GM10266 (cell line): Measurements from ENCODE around the gene IL10.
"Not testable (repeated sequence)": the region's sequence is repeated elsewhere in the genome, so short reads cannot be mapped to it uniquely, and the experiment has no call there.

ENCODE experiments used
- DNase-seq: peaks from one replicate; pipeline ENCODE4 v3.0.0; 2012; ENCODE audit errors: extremely low spot score
- TF ChIP-seq, protein P1 (sequence below): IDR thresholded peaks from 2 replicates; pipeline ENCODE4 v1.5.1; 2012; ENCODE audit warnings: mild to moderate bottlenecking, low read depth; ENCODE audit not compliant: control insufficient read depth, insufficient read depth; ENCODE audit errors: missing control alignments

Gene IL10

GRCh38 chr1:206785182-206785765 is 13.0 kb upstream of the IL10 start:
- DNase-seq = no peak
- TF ChIP-seq, protein P1, sequence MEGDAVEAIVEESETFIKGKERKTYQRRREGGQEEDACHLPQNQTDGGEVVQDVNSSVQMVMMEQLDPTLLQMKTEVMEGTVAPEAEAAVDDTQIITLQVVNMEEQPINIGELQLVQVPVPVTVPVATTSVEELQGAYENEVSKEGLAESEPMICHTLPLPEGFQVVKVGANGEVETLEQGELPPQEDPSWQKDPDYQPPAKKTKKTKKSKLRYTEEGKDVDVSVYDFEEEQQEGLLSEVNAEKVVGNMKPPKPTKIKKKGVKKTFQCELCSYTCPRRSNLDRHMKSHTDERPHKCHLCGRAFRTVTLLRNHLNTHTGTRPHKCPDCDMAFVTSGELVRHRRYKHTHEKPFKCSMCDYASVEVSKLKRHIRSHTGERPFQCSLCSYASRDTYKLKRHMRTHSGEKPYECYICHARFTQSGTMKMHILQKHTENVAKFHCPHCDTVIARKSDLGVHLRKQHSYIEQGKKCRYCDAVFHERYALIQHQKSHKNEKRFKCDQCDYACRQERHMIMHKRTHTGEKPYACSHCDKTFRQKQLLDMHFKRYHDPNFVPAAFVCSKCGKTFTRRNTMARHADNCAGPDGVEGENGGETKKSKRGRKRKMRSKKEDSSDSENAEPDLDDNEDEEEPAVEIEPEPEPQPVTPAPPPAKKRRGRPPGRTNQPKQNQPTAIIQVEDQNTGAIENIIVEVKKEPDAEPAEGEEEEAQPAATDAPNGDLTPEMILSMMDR = no peak

GRCh38 chr1:206784471-206784903 is 12.2 kb upstream of the IL10 start:
- DNase-seq = peak; percentile 56

GRCh38 chr1:206783506-206783905 is 11.2 kb upstream of the IL10 start:
- no peak for DNase-seq
- TF ChIP-seq, protein P1 = no peak

More at GRCh38 chr1:206784471-206784903, 12.2 kb upstream of the IL10 start:
- TF ChIP-seq, protein P1 = no peak

DNA sequence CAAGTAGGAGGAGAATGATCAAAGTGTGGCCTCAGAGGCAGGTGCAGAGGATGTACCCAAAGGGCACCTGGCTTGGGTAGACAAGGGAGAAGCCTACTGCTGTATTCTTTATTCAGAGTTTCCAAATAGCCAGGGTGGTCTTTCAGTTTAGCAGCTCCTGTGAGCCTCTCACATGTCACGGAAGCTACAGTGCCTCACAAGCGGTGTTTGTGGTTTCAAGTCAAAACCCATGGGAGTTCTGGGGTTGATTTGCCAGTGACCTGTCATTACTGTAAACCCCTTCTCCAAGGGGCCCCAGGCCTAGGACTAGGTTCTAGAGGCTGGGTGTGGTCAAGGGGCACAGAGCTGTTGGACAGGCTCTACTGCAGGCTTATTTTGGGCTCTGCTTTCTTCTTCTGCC is 10.2 kb upstream of the IL10 start:
- TF ChIP-seq, protein P1 = no peak
- no peak for DNase-seq

DNA sequence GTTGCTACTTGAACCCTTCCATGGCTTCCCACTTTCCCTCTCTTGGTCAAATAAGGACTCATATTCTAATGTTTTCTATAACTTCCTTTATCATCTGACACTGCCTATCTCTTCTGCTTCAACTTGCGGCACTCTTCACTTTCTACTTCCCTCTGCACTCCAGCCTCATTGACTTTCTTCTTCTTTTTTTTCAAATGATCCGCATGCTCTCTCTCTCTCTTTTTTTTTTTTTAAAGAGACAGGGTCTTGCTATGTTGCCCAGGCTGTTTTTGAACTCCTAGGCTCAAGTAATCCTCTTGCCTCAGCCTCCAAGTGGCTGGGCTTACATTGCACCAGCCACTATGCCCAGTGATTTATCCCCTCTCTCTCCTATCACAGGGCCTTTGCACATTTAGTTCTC is 7.3 kb upstream of the IL10 start:
- DNase-seq = no peak

DNA sequence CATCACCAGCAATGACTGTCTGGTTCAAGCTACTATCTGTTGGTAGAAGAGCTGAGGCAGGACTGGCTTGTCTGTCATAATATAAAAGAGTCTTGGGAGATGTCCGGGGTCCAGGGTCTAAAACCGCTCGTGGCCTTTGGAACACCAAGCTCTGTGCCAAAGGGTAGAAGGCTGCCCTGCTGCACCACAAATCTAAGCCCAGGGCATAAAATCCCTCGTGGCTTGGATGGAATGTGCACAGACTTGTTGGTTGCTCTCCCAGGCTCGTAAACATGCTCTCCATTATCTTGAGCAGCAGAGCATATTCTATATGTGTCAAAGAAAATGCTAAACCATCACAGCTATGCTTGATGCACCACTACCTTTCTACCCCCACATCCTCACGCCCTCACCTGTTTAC is 6.6 kb upstream of the IL10 start:
- DNase-seq = not testable (repeated sequence)

More for the DNA sequence above, 7.3 kb upstream of the IL10 start:
- TF ChIP-seq, protein P1 = no peak

DNA sequence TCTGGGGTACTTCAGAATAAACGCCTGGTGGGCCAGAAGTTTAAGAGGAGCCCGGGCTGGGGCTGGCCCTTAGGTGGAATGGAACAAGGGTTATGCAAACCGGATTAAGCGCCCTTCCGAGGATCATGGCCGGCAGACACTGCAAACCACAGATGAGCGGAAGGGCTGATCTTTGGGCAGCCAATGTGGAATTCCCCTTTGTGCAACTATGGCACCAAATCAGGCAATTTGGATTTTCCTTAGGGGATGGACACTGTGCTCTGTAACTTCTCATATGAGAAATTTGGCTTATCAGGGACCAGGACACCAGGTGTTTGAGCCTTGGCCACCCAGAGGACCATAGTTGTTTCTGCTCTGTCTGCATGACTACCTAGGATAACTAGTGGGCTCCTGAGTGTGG is 5.7 kb upstream of the IL10 start:
- TF ChIP-seq, protein P1 = no peak
- DNase-seq = no peak

GRCh38 chr1:206776229-206776628 is 3.9 kb upstream of the IL10 start:
- TF ChIP-seq, protein P1 = no peak
- DNase-seq = no peak
